Measurements from ENCODE around the gene PIGM. TPM values are rescaled to one million over a fixed set of nuclear protein-coding genes. Genes with fewer than 3 reads are reported as not detected.
A peak's percentile ranks its signal among the peaks of the same experiment; 100 is the strongest.

PIGM gene
- total RNA-seq: 2.0 TPM
- long read RNA-seq, full-length matches to known transcripts: 7 of 7 reads
- long read RNA-seq, partial matches to known transcripts: 0 of 7 reads
- long read RNA-seq, other reads (novel, unspliced or antisense): 0 of 7 reads

- ATAC-seq (ENCODE audit: poor library complexity) (peak; percentile 98), DNase-seq (peak; percentile 96)
- intact Hi-C loops (cut with DNase I): no loop called here
Measured at GRCh38 chr1:160031365-160032164, at the start of gene PIGM. Gene PIGM (minus strand): TSS chr1:160031990. CDS start chr1:160031739, 251 bp downstream.

- ATAC-seq (ENCODE audit: poor library complexity): no peak
- DNase-seq: no peak
- intact Hi-C loops (cut with DNase I): loop anchor here (5.0 to 10.0 kb wide), 2 partner anchors 34 to 293 kb away; no protein-coding TSS in a partner anchor
Measured at GRCh38 chr1:160081261-160081936, 49.6 kb upstream of the PIGM start, which contains the start of gene KCNJ9. Gene KCNJ9 (plus strand): TSS chr1:160081538. CDS start chr1:160084031, 2,493 bp downstream.

GRCh38 chr1:160080381-160081100 lies 48.8 kb upstream of the PIGM start:
- ATAC-seq (ENCODE audit: poor library complexity): no peak
- intact Hi-C loops (cut with DNase I): loop anchor here (5.0 to 10.0 kb wide), 2 partner anchors 33 to 294 kb away; no protein-coding TSS in a partner anchor
- DNase-seq: no peak

- DNase-seq: no peak
- intact Hi-C loops (cut with DNase I): no loop called here
- ATAC-seq (ENCODE audit: poor library complexity): no peak
Measured at GRCh38 chr1:160079448-160079847, 47.7 kb upstream of the PIGM start.

- peak; percentile 66 for ATAC-seq (ENCODE audit: poor library complexity)
- intact Hi-C loops (cut with DNase I): no loop called here
Measured at GRCh38 chr1:160078512-160079195, 46.9 kb upstream of the PIGM start.

GRCh38 chr1:160077486-160077885 lies 45.7 kb upstream of the PIGM start:
- ATAC-seq (ENCODE audit: poor library complexity) (peak; percentile 15), DNase-seq (no peak)
- intact Hi-C loops (cut with DNase I): no loop called here

More at GRCh38 chr1:160078512-160079195, 46.9 kb upstream of the PIGM start:
- no peak for DNase-seq

- ATAC-seq (ENCODE audit: poor library complexity): no peak
- no peak for DNase-seq
- intact Hi-C loops (cut with DNase I): no loop called here
Measured at GRCh38 chr1:160076295-160076694, 44.5 kb upstream of the PIGM start.

GRCh38 chr1:160075836-160076235 lies 44.0 kb upstream of the PIGM start:
- intact Hi-C loops (cut with DNase I): no loop called here
- no peak for ATAC-seq (ENCODE audit: poor library complexity)
- no peak for DNase-seq

- DNase-seq: no peak
Measured at GRCh38 chr1:160074865-160075264, 43.1 kb upstream of the PIGM start.

GRCh38 chr1:160071289-160071688 lies 39.5 kb upstream of the PIGM start:
- DNase-seq (no peak), ATAC-seq (ENCODE audit: poor library complexity) (no peak)
- intact Hi-C loops (cut with DNase I): no loop called here

More at GRCh38 chr1:160074865-160075264, 43.1 kb upstream of the PIGM start:
- intact Hi-C loops (cut with DNase I): no loop called here
- no peak for ATAC-seq (ENCODE audit: poor library complexity)

GRCh38 chr1:160070243-160071163 lies 38.7 kb upstream of the PIGM start:
- DNase-seq (peak; percentile 86), ATAC-seq (ENCODE audit: poor library complexity) (peak; percentile 98)
- intact Hi-C loops (cut with DNase I): no loop called here

GRCh38 chr1:160069460-160070231 lies 37.9 kb upstream of the PIGM start, which contains the start of gene KCNJ10:
Gene KCNJ10 (minus strand): TSS chr1:160070160. CDS start chr1:160042532, 27,628 bp downstream.
- no peak for ATAC-seq (ENCODE audit: poor library complexity)
- intact Hi-C loops (cut with DNase I): no loop called here
- DNase-seq: no peak

GRCh38 chr1:160068225-160068624 lies 36.4 kb upstream of the PIGM start:
- DNase-seq (no peak), ATAC-seq (ENCODE audit: poor library complexity) (no peak)
- intact Hi-C loops (cut with DNase I): no loop called here

GRCh38 chr1:160066829-160067745 lies 35.3 kb upstream of the PIGM start:
- DNase-seq (no peak), ATAC-seq (ENCODE audit: poor library complexity) (no peak)
- intact Hi-C loops (cut with DNase I): no loop called here

- ATAC-seq (ENCODE audit: poor library complexity): no peak
- intact Hi-C loops (cut with DNase I): no loop called here
- DNase-seq: no peak
Measured at GRCh38 chr1:160064746-160065145, 33.0 kb upstream of the PIGM start.

- no peak for DNase-seq
Measured at GRCh38 chr1:160064164-160064563, 32.4 kb upstream of the PIGM start.

More at GRCh38 chr1:160064164-160064563, 32.4 kb upstream of the PIGM start:
- ATAC-seq (ENCODE audit: poor library complexity): no peak
- intact Hi-C loops (cut with DNase I): no loop called here
